UCSD-AML1 (cell line): ENCODE data around the gene ASTN1.

Experiments used
- DNase-seq: peaks from one replicate; lab custom pipeline; 2025; ENCODE audit not compliant: unreplicated experiment; lab: John Stamatoyannopoulos, UW

Gene ASTN1

GRCh38 chr1:176994931-176995596 lies 169.4 kb downstream of the ASTN1 start:
- no peak for DNase-seq

- DNase-seq = no peak
These were observed 170.9 kb downstream of the ASTN1 start for GRCh38 chr1:176993587-176993986.

GRCh38 chr1:176989754-176990153 lies 174.8 kb downstream of the ASTN1 start:
- no peak for DNase-seq

- no peak for DNase-seq
These were observed 175.5 kb downstream of the ASTN1 start for GRCh38 chr1:176989023-176989422.

GRCh38 chr1:176987016-176987415 lies 177.5 kb downstream of the ASTN1 start:
- DNase-seq = no peak

- DNase-seq = no peak
These were observed 180.8 kb downstream of the ASTN1 start for GRCh38 chr1:176983731-176984130.

GRCh38 chr1:176976771-176977170 lies 187.7 kb downstream of the ASTN1 start:
- no peak for DNase-seq

- no peak for DNase-seq
These were observed 188.3 kb downstream of the ASTN1 start for GRCh38 chr1:176976225-176976624.

- no peak for DNase-seq
These were observed 199.8 kb downstream of the ASTN1 start for GRCh38 chr1:176964687-176965086.

- no peak for DNase-seq
These were observed 201.3 kb downstream of the ASTN1 start for GRCh38 chr1:176963181-176963580.

- DNase-seq = no peak
These were observed 202.8 kb downstream of the ASTN1 start for GRCh38 chr1:176961678-176962077.

GRCh38 chr1:176959191-176959820 lies 205.2 kb downstream of the ASTN1 start:
- DNase-seq = no peak

GRCh38 chr1:176957603-176958002 lies 206.9 kb downstream of the ASTN1 start:
- no peak for DNase-seq

GRCh38 chr1:176954242-176954641 lies 210.3 kb downstream of the ASTN1 start:
- no peak for DNase-seq

GRCh38 chr1:176950736-176951324 lies 213.7 kb downstream of the ASTN1 start:
- DNase-seq = no peak

GRCh38 chr1:176949033-176949662 lies 215.4 kb downstream of the ASTN1 start:
- DNase-seq = peak; percentile 30

- DNase-seq = no peak
These were observed 219.9 kb downstream of the ASTN1 start for GRCh38 chr1:176944606-176945005.

- no peak for DNase-seq
These were observed 220.7 kb downstream of the ASTN1 start for GRCh38 chr1:176943783-176944182.

- DNase-seq = no peak
These were observed 222.2 kb downstream of the ASTN1 start for GRCh38 chr1:176942346-176942745.

- DNase-seq = no peak
These were observed 224.5 kb downstream of the ASTN1 start for GRCh38 chr1:176939993-176940392.

- DNase-seq = no peak
These were observed 226.1 kb downstream of the ASTN1 start for GRCh38 chr1:176938375-176938774.

GRCh38 chr1:176934370-176934769 lies 230.1 kb downstream of the ASTN1 start:
- no peak for DNase-seq
